AG04449 (cell line): ENCODE measurements around the gene TMEM239.

Experiments used
- CTCF ChIA-PET: fragments of 350-600 bp; formaldehyde crosslinking; extraction: SDS; loops from one replicate; lab custom pipeline; 2021; ENCODE audit warnings: antibody characterized with exemption; lab: Yijun Ruan, JAX
- POLR2A ChIA-PET: fragments of 400-600, 350-600 bp; formaldehyde crosslinking; extraction: SDS; loops from one replicate; lab custom pipeline; 2020; ENCODE audit warnings: antibody characterized with exemption, inconsistent platforms; lab: Yijun Ruan, JAX
- DNase-seq: peaks from one replicate; pipeline ENCODE4 v3.0.0-alpha.2; 2010; ENCODE audit warnings: low read depth, low spot score
- H3K4me3 ChIP-seq: 2 replicates; pipeline ENCODE4 v1.5.1; 2011; ENCODE audit warnings: low read depth, mild to moderate bottlenecking, control low read depth, low read length
- CTCF ChIP-seq: IDR thresholded peaks from one replicate; pipeline ENCODE4 v1.5.1; 2011; ENCODE audit warnings: mild to moderate bottlenecking, moderate library complexity, low read length, control low read depth, inconsistent platforms; ENCODE audit not compliant: insufficient read depth; ENCODE audit errors: missing control alignments

The TMEM239 gene

GRCh38 chr20:2812189-2812588, 4.0 kb upstream of the TMEM239 start:
- TF ChIP-seq CTCF = no peak
- CTCF ChIA-PET = interaction anchor here (0.6 to 0.9 kb wide), 2 partner anchors 24 to 189 kb away, joined by 3 read pairs; no protein-coding TSS in a partner anchor
- POLR2A ChIA-PET = no interaction called here
- no peak for DNase-seq
- no peak overlapping the region for H3K4me3 ChIP-seq

GRCh38 chr20:2814076-2814475, 2.1 kb upstream of the TMEM239 start:
- CTCF ChIA-PET = interaction anchor here (1.2 to 1.4 kb wide), 2 partner anchors 13 to 38 kb away, joined by 4 read pairs; no protein-coding TSS in a partner anchor
- no peak overlapping the region for H3K4me3 ChIP-seq
- no peak for DNase-seq
- POLR2A ChIA-PET = interaction anchor here (0.6 to 0.8 kb wide), 3 partner anchors 15 to 162 kb away, joined by 3 read pairs; partner anchors contain the start of genes NOP56, PCED1A and VPS16
- no peak for TF ChIP-seq CTCF

- POLR2A ChIA-PET = interaction anchor here (0.6 to 0.8 kb wide), 3 partner anchors 15 to 162 kb away, joined by 3 read pairs; partner anchors contain the start of genes NOP56, PCED1A and VPS16
- CTCF ChIA-PET = interaction anchor here (1.2 to 1.4 kb wide), 2 partner anchors 12 to 38 kb away, joined by 4 read pairs; no protein-coding TSS in a partner anchor
- no peak within 1 kb of the TSS for H3K4me3 ChIP-seq
- TF ChIP-seq CTCF = no peak
- peak; percentile 98 for DNase-seq
Measured at GRCh38 chr20:2814587-2815051, 1.5 kb upstream of the TMEM239 start, which contains the start of gene C20orf141. C20orf141 (plus strand) TSS chr20:2814987; CDS start chr20:2815185, 198 bp downstream.

- DNase-seq = no peak
- ChIA-PET POLR2A (no interaction called here), CTCF (interaction anchor here (1.2 to 1.4 kb wide), 2 partner anchors 12 to 37 kb away, joined by 4 read pairs; no protein-coding TSS in a partner anchor)
- TF ChIP-seq CTCF = no peak
- no peak overlapping the region for H3K4me3 ChIP-seq
Measured at GRCh38 chr20:2815242-2815900, 793 bp upstream of the TMEM239 start.

- no peak overlapping the region for H3K4me3 ChIP-seq
- CTCF ChIA-PET = no interaction called here
- DNase-seq = no peak
- TF ChIP-seq CTCF = no peak
- POLR2A ChIA-PET = no interaction called here
Measured at GRCh38 chr20:2816583-2817340, 598 bp downstream of the TMEM239 start.

- no peak for DNase-seq
- CTCF ChIA-PET = no interaction called here
- POLR2A ChIA-PET = no interaction called here
- no peak overlapping the region for H3K4me3 ChIP-seq
- TF ChIP-seq CTCF = no peak
Measured at GRCh38 chr20:2817341-2817726, 1.2 kb downstream of the TMEM239 start.
